HepG2 (cell line): ENCODE data around the gene RUSF1. TPM values are rescaled to one million over a fixed set of nuclear protein-coding genes. Genes with fewer than 3 reads are reported as not detected.

Source experiments
- AHDC1 ChIP-seq: sonication (generic); formaldehyde crosslinking; IDR thresholded peaks from 2 replicates; pipeline ENCODE4 v1.5.1; 2020; ENCODE audit warnings: mild to moderate bottlenecking, missing genetic modification reagents, borderline replicate concordance
- KLF12 ChIP-seq: sonication (generic); formaldehyde crosslinking; IDR thresholded peaks from 2 replicates; pipeline ENCODE4 v1.4.0; 2020; ENCODE audit warnings: missing genetic modification reagents, borderline replicate concordance
- MYC ChIP-seq: sonication (generic); formaldehyde crosslinking; IDR thresholded peaks from 2 replicates; pipeline ENCODE4 v1.9.0; 2021; ENCODE audit warnings: missing genetic modification reagents, borderline replicate concordance
- PATZ1 ChIP-seq: sonication (generic); formaldehyde crosslinking; IDR thresholded peaks from 2 replicates; pipeline ENCODE4 v1.4.0; 2020; ENCODE audit warnings: missing genetic modification reagents
- PHF21A ChIP-seq: sonication (generic); formaldehyde crosslinking; IDR thresholded peaks from 2 replicates; pipeline ENCODE4 v1.5.0; 2020; ENCODE audit warnings: mild to moderate bottlenecking, missing genetic modification reagents
- SRSF1 ChIP-seq: fragments of 200-400 bp; formaldehyde crosslinking; optimal IDR thresholded peaks from 2 replicates; pipeline ENCODE3; 2017; ENCODE audit warnings: mild to moderate bottlenecking, low read depth, low read length, moderate library complexity
- SRSF9 ChIP-seq: fragments of 200-400 bp; formaldehyde crosslinking; IDR thresholded peaks from 2 replicates; pipeline ENCODE4 v1.6.1; 2018; ENCODE audit warnings: borderline replicate concordance, mild to moderate bottlenecking, low read depth, low read length; ENCODE audit not compliant: insufficient read depth, poor library complexity, severe bottlenecking
- TEAD2 ChIP-seq: sonication (generic); formaldehyde crosslinking; IDR thresholded peaks from 2 replicates; pipeline ENCODE4 v1.9.0; 2021; ENCODE audit warnings: missing genetic modification reagents
- TGIF2 ChIP-seq: IDR thresholded peaks from 2 replicates; pipeline ENCODE4 v1.6.1; 2016; ENCODE audit warnings: control low read depth, missing compliant biosample characterization
- YEATS2 ChIP-seq: sonication (generic); formaldehyde crosslinking; IDR thresholded peaks from 2 replicates; pipeline ENCODE4 v1.4.0; 2020; ENCODE audit warnings: missing genetic modification reagents, borderline replicate concordance
- ZBTB26 ChIP-seq: IDR thresholded peaks from 2 replicates; pipeline ENCODE4 v1.6.1; 2016; ENCODE audit warnings: missing compliant biosample characterization, missing genetic modification reagents, borderline replicate concordance
- ZNF12 ChIP-seq: sonication (generic); formaldehyde crosslinking; IDR thresholded peaks from 2 replicates; pipeline ENCODE4 v1.5.0; 2020; ENCODE audit warnings: missing genetic modification reagents
- ZNF292 ChIP-seq: sonication (generic); formaldehyde crosslinking; IDR thresholded peaks from 2 replicates; pipeline ENCODE4 v1.8.1; 2022; ENCODE audit warnings: mild to moderate bottlenecking, low read depth, missing genetic modification reagents, borderline replicate concordance
- ZNF432 ChIP-seq: sonication (generic); formaldehyde crosslinking; IDR thresholded peaks from 2 replicates; pipeline ENCODE4 v1.5.0; 2020; ENCODE audit warnings: missing genetic modification reagents, mild to moderate bottlenecking, borderline replicate concordance
- ZNF672 ChIP-seq: sonication (generic); formaldehyde crosslinking; IDR thresholded peaks from 2 replicates; pipeline ENCODE4 v1.8.1; 2022; ENCODE audit warnings: missing genetic modification reagents
- ZNF720 ChIP-seq: sonication (generic); formaldehyde crosslinking; IDR thresholded peaks from 2 replicates; pipeline ENCODE4 v1.4.0; 2020; ENCODE audit warnings: missing genetic modification reagents
- ZNF746 ChIP-seq: sonication (generic); formaldehyde crosslinking; IDR thresholded peaks from 2 replicates; pipeline ENCODE4 v1.8.0; 2022; ENCODE audit warnings: mild to moderate bottlenecking, missing genetic modification reagents
- polyA plus RNA-seq, 8 experiments: library from polyadenylated mRNA; depleted of rRNA in 3 of 8; stranded (reverse) in 7 of 8; unstranded in 1 of 8; fragments of >200 nt; fragmentation: Illumina TruSeq in 4 of 8; extraction: Trizol in 4 of 8; gene quantifications; 2 replicates each; pipeline versions ENCODE4 v1.2.1 to v1.2.3, GENCODE V29; 2011 to 2016; ENCODE audit warnings: low read depth in 4 of 8, missing spikeins in 1 of 8, mixed read lengths in 1 of 8; ENCODE audit not compliant: insufficient read depth in 1 of 8
- total RNA-seq, 5 experiments: library from RNA; depleted of rRNA; stranded (reverse); fragments of >200 nt; fragmentation: Illumina TruSeq; extraction: Trizol; gene quantifications; 2 replicates each; pipeline ENCODE4 v1.2.3, GENCODE V29; 2016; ENCODE audit warnings: low read depth in 1 of 5
- TF ChIP-seq, protein P1 (sequence below): fragments of 450-650 bp; IDR thresholded peaks from 2 replicates; pipeline ENCODE4 v1.6.1; 2017

Gene RUSF1
- total and polyA plus RNA-seq, 2 of the 13 experiments (the other 11 are each of a cell fraction or from before 2014, with no cell fraction given): 40.8 to 50.2 TPM

- TF ChIP-seq AHDC1 (CRISPR knock-in tag): no peak
- TF ChIP-seq ZBTB26 (CRISPR knock-in tag): peak; percentile 30
- no peak for TF ChIP-seq SRSF1
- TF ChIP-seq YEATS2 (CRISPR knock-in tag): no peak
- TF ChIP-seq KLF12 (CRISPR knock-in tag): 0 out of 2 replicates have a peak, but pooled peaks have one; percentile 8
- TF ChIP-seq PATZ1 (CRISPR knock-in tag): 0 out of 2 replicates have a peak, but pooled peaks have one; percentile 9
- TF ChIP-seq, protein P1, sequence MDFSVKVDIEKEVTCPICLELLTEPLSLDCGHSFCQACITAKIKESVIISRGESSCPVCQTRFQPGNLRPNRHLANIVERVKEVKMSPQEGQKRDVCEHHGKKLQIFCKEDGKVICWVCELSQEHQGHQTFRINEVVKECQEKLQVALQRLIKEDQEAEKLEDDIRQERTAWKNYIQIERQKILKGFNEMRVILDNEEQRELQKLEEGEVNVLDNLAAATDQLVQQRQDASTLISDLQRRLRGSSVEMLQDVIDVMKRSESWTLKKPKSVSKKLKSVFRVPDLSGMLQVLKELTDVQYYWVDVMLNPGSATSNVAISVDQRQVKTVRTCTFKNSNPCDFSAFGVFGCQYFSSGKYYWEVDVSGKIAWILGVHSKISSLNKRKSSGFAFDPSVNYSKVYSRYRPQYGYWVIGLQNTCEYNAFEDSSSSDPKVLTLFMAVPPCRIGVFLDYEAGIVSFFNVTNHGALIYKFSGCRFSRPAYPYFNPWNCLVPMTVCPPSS: no peak
- peak; percentile 2; the same call in 1 of the 2 replicates for TF ChIP-seq PHF21A (CRISPR knock-in tag)
- TF ChIP-seq ZNF746: no peak
- peak; percentile 47; the same call in 1 of the 2 replicates for TF ChIP-seq TGIF2 (CRISPR knock-in tag)
- no peak for TF ChIP-seq ZNF292 (CRISPR knock-in tag)
- TF ChIP-seq ZNF432 (CRISPR knock-in tag): no peak
- TF ChIP-seq MYC: no peak
- TF ChIP-seq SRSF9: no peak
- no peak for TF ChIP-seq ZNF720 (CRISPR knock-in tag)
- no peak for TF ChIP-seq ZNF672 (CRISPR knock-in tag)
- no peak for TF ChIP-seq TEAD2 (CRISPR knock-in tag)
- TF ChIP-seq ZNF12 (CRISPR knock-in tag): no peak
Measured at GRCh38 chr16:31459687-31460581, 48.3 kb downstream of the RUSF1 start (continued).
